Limb (tissue), 2 donors: Measurements from ENCODE around the gene MAD1L1.

Source experiments
- DNase-seq, 2 donors: peaks; one replicate each; pipeline ENCODE4 v3.0.0-alpha.2; 2016; ENCODE audit errors: extremely low spot score in 2 of 2

The MAD1L1 gene

GRCh38 chr7:1945558-1945957 is 287.2 kb downstream of the MAD1L1 start:
- DNase-seq: no peak

GRCh38 chr7:1944619-1945210 is 288.0 kb downstream of the MAD1L1 start:
- no peak for DNase-seq

- no peak for DNase-seq
Measured at GRCh38 chr7:1943933-1944618, 288.7 kb downstream of the MAD1L1 start.

GRCh38 chr7:1943326-1943725 is 289.4 kb downstream of the MAD1L1 start:
- no peak for DNase-seq

GRCh38 chr7:1942941-1943289 is 289.8 kb downstream of the MAD1L1 start:
- DNase-seq: no peak

- no peak for DNase-seq
Measured at GRCh38 chr7:1942243-1942940, 290.4 kb downstream of the MAD1L1 start.

GRCh38 chr7:1941464-1942242 is 291.1 kb downstream of the MAD1L1 start:
- DNase-seq: no peak

- DNase-seq: no peak
Measured at GRCh38 chr7:1940863-1941262, 291.9 kb downstream of the MAD1L1 start.

- no peak for DNase-seq
Measured at GRCh38 chr7:1940402-1940786, 292.4 kb downstream of the MAD1L1 start.

GRCh38 chr7:1939434-1940401 is 293.0 kb downstream of the MAD1L1 start:
- DNase-seq: no peak

GRCh38 chr7:1938788-1939433 is 293.8 kb downstream of the MAD1L1 start:
- DNase-seq: no peak

- no peak for DNase-seq
Measured at GRCh38 chr7:1937252-1937605, 295.5 kb downstream of the MAD1L1 start.

GRCh38 chr7:1936531-1937251 is 296.1 kb downstream of the MAD1L1 start:
- DNase-seq: no peak

GRCh38 chr7:1936006-1936310 is 296.8 kb downstream of the MAD1L1 start:
- DNase-seq: no peak

GRCh38 chr7:1935176-1936005 is 297.4 kb downstream of the MAD1L1 start:
- no peak for DNase-seq

- no peak for DNase-seq
Measured at GRCh38 chr7:1934756-1935155, 298.0 kb downstream of the MAD1L1 start.

- no peak for DNase-seq
Measured at GRCh38 chr7:1934017-1934416, 298.7 kb downstream of the MAD1L1 start.

GRCh38 chr7:1933066-1933750 is 299.5 kb downstream of the MAD1L1 start:
- DNase-seq: no peak

GRCh38 chr7:1931951-1932270 is 300.8 kb downstream of the MAD1L1 start:
- no peak for DNase-seq
